IPS-18a (cell line): ENCODE data around the gene MITF.
"Not testable (repeated sequence)": the region's sequence is repeated elsewhere in the genome, so short reads cannot be mapped to it uniquely, and the experiment has no call there.

Source experiments
- H3K27ac ChIP-seq: one replicate; pipeline ENCODE4 v1.5.1; 2013; ENCODE audit warnings: low read length
- H3K27me3 ChIP-seq: one replicate; pipeline ENCODE4 v1.6.1; 2013; ENCODE audit warnings: mild to moderate bottlenecking, low read length; ENCODE audit not compliant: control insufficient read depth, insufficient read depth
- H3K36me3 ChIP-seq: one replicate; pipeline ENCODE4 v1.6.1; 2013; ENCODE audit warnings: low read depth, low read length; ENCODE audit not compliant: control insufficient read depth
- H3K4me1 ChIP-seq: one replicate; pipeline ENCODE4 v1.6.1; 2013; ENCODE audit warnings: low read depth, low read length; ENCODE audit not compliant: control insufficient read depth
- H3K4me3 ChIP-seq: one replicate; pipeline ENCODE4 v1.5.1; 2013; ENCODE audit warnings: low read length
- H3K9ac ChIP-seq: one replicate; pipeline ENCODE4 v1.6.1; 2013; ENCODE audit warnings: mild to moderate bottlenecking, low read length, moderate library complexity
- H3K9me3 ChIP-seq: one replicate; pipeline ENCODE4 v1.6.1; 2013; ENCODE audit warnings: low read depth, low read length; ENCODE audit not compliant: control insufficient read depth

Gene MITF

GRCh38 chr3:69776920-69777581 is 37.8 kb downstream of the MITF start:
- Histone ChIP-seq H3K9me3 (no peaks in the 10 kb centered on the region), H3K9ac (no peak overlapping the region), H3K4me3 (no peak overlapping the region), H3K27ac (no peak overlapping the region), H3K27me3 (no peaks in the 10 kb centered on the region), H3K36me3 (no peaks in the 10 kb centered on the region), H3K4me1 (no peaks in the 10 kb centered on the region)

- no peak overlapping the region for H3K4me3 ChIP-seq
Measured at GRCh38 chr3:69777582-69777967, 38.3 kb downstream of the MITF start.

GRCh38 chr3:69781593-69781992 is 42.3 kb downstream of the MITF start:
- no peaks in the 10 kb centered on the region for H3K36me3 ChIP-seq
- H3K4me3 ChIP-seq: no peak overlapping the region
- no peaks in the 10 kb centered on the region for H3K9me3 ChIP-seq
- H3K4me1 ChIP-seq: no peaks in the 10 kb centered on the region
- no peak overlapping the region for H3K27ac ChIP-seq
- H3K27me3 ChIP-seq: no peaks in the 10 kb centered on the region
- H3K9ac ChIP-seq: no peak overlapping the region

More at GRCh38 chr3:69777582-69777967, 38.3 kb downstream of the MITF start:
- no peak overlapping the region for H3K27ac ChIP-seq
- H3K4me1 ChIP-seq: no peaks in the 10 kb centered on the region
- H3K9me3 ChIP-seq: no peaks in the 10 kb centered on the region
- H3K36me3 ChIP-seq: no peaks in the 10 kb centered on the region
- no peak overlapping the region for H3K9ac ChIP-seq
- H3K27me3 ChIP-seq: no peaks in the 10 kb centered on the region

- no peak overlapping the region for H3K9ac ChIP-seq
- H3K36me3 ChIP-seq: no peaks in the 10 kb centered on the region
- H3K27ac ChIP-seq: no peak overlapping the region
- H3K4me3 ChIP-seq: no peak overlapping the region
- no peaks in the 10 kb centered on the region for H3K9me3 ChIP-seq
- no peaks in the 10 kb centered on the region for H3K27me3 ChIP-seq
- H3K4me1 ChIP-seq: no peaks in the 10 kb centered on the region
Measured at GRCh38 chr3:69784954-69785514, 45.8 kb downstream of the MITF start.

- Histone ChIP-seq H3K36me3 (no peaks in the 10 kb centered on the region), H3K4me1 (no peaks in the 10 kb centered on the region), H3K27me3 (no peaks in the 10 kb centered on the region), H3K27ac (no peak overlapping the region), H3K4me3 (no peak overlapping the region), H3K9ac (no peak overlapping the region), H3K9me3 (no peaks in the 10 kb centered on the region)
Measured at GRCh38 chr3:69785769-69786320, 46.6 kb downstream of the MITF start.

- H3K4me1 ChIP-seq: no peaks in the 10 kb centered on the region
- H3K27ac ChIP-seq: no peak overlapping the region
Measured at GRCh38 chr3:69786854-69787253, 47.6 kb downstream of the MITF start.

GRCh38 chr3:69787436-69788168 is 48.3 kb downstream of the MITF start:
- H3K4me1 ChIP-seq: no peaks in the 10 kb centered on the region
- no peak overlapping the region for H3K4me3 ChIP-seq
- H3K36me3 ChIP-seq: no peaks in the 10 kb centered on the region
- H3K27me3 ChIP-seq: no peaks in the 10 kb centered on the region
- H3K9me3 ChIP-seq: no peaks in the 10 kb centered on the region
- no peak overlapping the region for H3K27ac ChIP-seq
- H3K9ac ChIP-seq: no peak overlapping the region

More at GRCh38 chr3:69786854-69787253, 47.6 kb downstream of the MITF start:
- H3K36me3 ChIP-seq: no peaks in the 10 kb centered on the region
- H3K9me3 ChIP-seq: no peaks in the 10 kb centered on the region
- H3K27me3 ChIP-seq: no peaks in the 10 kb centered on the region
- H3K9ac ChIP-seq: no peak overlapping the region
- H3K4me3 ChIP-seq: no peak overlapping the region

GRCh38 chr3:69791106-69791505 is 51.8 kb downstream of the MITF start:
- H3K9me3 ChIP-seq: no peaks in the 10 kb centered on the region
- H3K27ac ChIP-seq: no peak overlapping the region
- no peak overlapping the region for H3K4me3 ChIP-seq
- H3K27me3 ChIP-seq: no peaks in the 10 kb centered on the region
- no peaks in the 10 kb centered on the region for H3K36me3 ChIP-seq
- H3K4me1 ChIP-seq: no peaks in the 10 kb centered on the region
- H3K9ac ChIP-seq: no peak overlapping the region

GRCh38 chr3:69791919-69792399 is 52.7 kb downstream of the MITF start:
- H3K4me3 ChIP-seq: no peak overlapping the region
- no peaks in the 10 kb centered on the region for H3K4me1 ChIP-seq
- H3K27me3 ChIP-seq: no peaks in the 10 kb centered on the region
- H3K9ac ChIP-seq: no peak overlapping the region
- H3K27ac ChIP-seq: no peak overlapping the region
- no peaks in the 10 kb centered on the region for H3K9me3 ChIP-seq
- no peaks in the 10 kb centered on the region for H3K36me3 ChIP-seq

- H3K9me3 ChIP-seq, H3K4me1 ChIP-seq, H3K36me3 ChIP-seq, H3K27me3 ChIP-seq, H3K4me3 ChIP-seq, H3K27ac ChIP-seq, H3K9ac ChIP-seq: not testable (repeated sequence)
Measured at GRCh38 chr3:69796126-69796525, 56.9 kb downstream of the MITF start.

- H3K9ac ChIP-seq: no peak overlapping the region
- no peaks in the 10 kb centered on the region for H3K36me3 ChIP-seq
- no peaks in the 10 kb centered on the region for H3K27me3 ChIP-seq
- H3K4me3 ChIP-seq: no peak overlapping the region
- H3K4me1 ChIP-seq: no peaks in the 10 kb centered on the region
- no peak overlapping the region for H3K27ac ChIP-seq
- no peaks in the 10 kb centered on the region for H3K9me3 ChIP-seq
Measured at GRCh38 chr3:69803681-69804270, 64.5 kb downstream of the MITF start.
